HG02763 (cell line): Measurements from ENCODE around the gene IGHMBP2.
"Not testable (repeated sequence)": the region's sequence is repeated elsewhere in the genome, so short reads cannot be mapped to it uniquely, and the experiment has no call there.

Source experiments
- ATAC-seq: cut with Tn5 transposase; IDR thresholded peaks from one replicate; pipeline ENCODE4 v1.9.1; 2021; ENCODE audit warnings: mild to moderate bottlenecking, moderate library complexity; ENCODE audit not compliant: unreplicated experiment

IGHMBP2 gene

GRCh38 chr11:68959465-68960293, 56.0 kb downstream of the IGHMBP2 start:
- no peak for ATAC-seq

GRCh38 chr11:68960294-68961071, 56.8 kb downstream of the IGHMBP2 start:
- no peak for ATAC-seq

GRCh38 chr11:68961245-68961644, 57.6 kb downstream of the IGHMBP2 start:
- ATAC-seq, result no peak

GRCh38 chr11:68962527-68963250, 59.0 kb downstream of the IGHMBP2 start:
- no peak for ATAC-seq

GRCh38 chr11:68963779-68964178, 60.1 kb downstream of the IGHMBP2 start:
- no peak for ATAC-seq

GRCh38 chr11:68965901-68966853, 62.5 kb downstream of the IGHMBP2 start:
- no peak for ATAC-seq

GRCh38 chr11:68966894-68967780, 63.4 kb downstream of the IGHMBP2 start:
- no peak for ATAC-seq

- no peak for ATAC-seq
Measured at GRCh38 chr11:68968306-68969250, 64.9 kb downstream of the IGHMBP2 start.

- ATAC-seq, result no peak
Measured at GRCh38 chr11:68969386-68969785, 65.7 kb downstream of the IGHMBP2 start.

GRCh38 chr11:68970921-68971636, 67.4 kb downstream of the IGHMBP2 start:
- ATAC-seq, result no peak

GRCh38 chr11:68973219-68973618, 69.5 kb downstream of the IGHMBP2 start:
- no peak for ATAC-seq

- ATAC-seq, result not testable (repeated sequence)
Measured at GRCh38 chr11:68973706-68974105, 70.0 kb downstream of the IGHMBP2 start.

GRCh38 chr11:68974421-68975194, 70.9 kb downstream of the IGHMBP2 start:
- ATAC-seq, result no peak

GRCh38 chr11:68976095-68976494, 72.4 kb downstream of the IGHMBP2 start:
- no peak for ATAC-seq

GRCh38 chr11:68976563-68976962, 72.9 kb downstream of the IGHMBP2 start:
- no peak for ATAC-seq

GRCh38 chr11:68977781-68978625, 74.3 kb downstream of the IGHMBP2 start:
- ATAC-seq, result no peak
